GM23338 (cell line): ENCODE data around the gene NFIB. TPM values are rescaled to one million over a fixed set of nuclear protein-coding genes. Genes with fewer than 3 reads are reported as not detected.

Source experiments
- ATAC-seq: fragments of 200-7000 bp; cut with Tn5 transposase; 3 replicates; pipeline ENCODE4 v1.9.1; 2020
- DNase-seq: peaks from one replicate; pipeline ENCODE4 v3.0.0-alpha.2; 2015; ENCODE audit warnings: low spot score
- H2AFZ ChIP-seq: fragments of 200-600 bp; sonication (generic); 2 replicates; pipeline ENCODE4 v1.8.0; 2016; ENCODE audit warnings: antibody characterized with exemption, mild to moderate bottlenecking, moderate library complexity
- H3F3A ChIP-seq: fragments of 200-600 bp; sonication (generic); replicated peaks from 2 replicates; pipeline ENCODE4 v1.8.0; 2017; ENCODE audit warnings: antibody characterized with exemption, mixed run types, low read depth
- H3K27ac ChIP-seq: fragments of 200-600 bp; sonication (generic); 2 replicates; pipeline ENCODE4 v1.6.1; 2016; ENCODE audit warnings: low read depth
- H3K27me3 ChIP-seq: fragments of 200-600 bp; sonication (generic); 2 replicates; pipeline ENCODE4 v1.8.0; 2016; ENCODE audit warnings: mild to moderate bottlenecking, mixed run types, moderate library complexity; ENCODE audit not compliant: insufficient read depth
- H3K36me3 ChIP-seq: fragments of 200-600 bp; sonication (generic); 2 replicates; pipeline ENCODE4 v1.8.0; 2016; ENCODE audit warnings: mild to moderate bottlenecking; ENCODE audit not compliant: insufficient read depth
- H3K4me1 ChIP-seq: fragments of 200-600 bp; sonication (generic); 2 replicates; pipeline ENCODE4 v1.8.0; 2016; ENCODE audit warnings: mild to moderate bottlenecking, moderate library complexity; ENCODE audit not compliant: insufficient read depth
- H3K4me2 ChIP-seq: fragments of 200-600 bp; sonication (generic); 2 replicates; pipeline ENCODE4 v1.7.1; 2017; ENCODE audit warnings: mixed run types
- H3K4me3 ChIP-seq: fragments of 200-600 bp; sonication (generic); 2 replicates; pipeline ENCODE4 v1.6.1; 2016; ENCODE audit warnings: mixed run types
- H3K79me2 ChIP-seq: fragments of 200-600 bp; sonication (generic); replicated peaks from 2 replicates; pipeline ENCODE4 v1.8.0; 2017; ENCODE audit warnings: mild to moderate bottlenecking; ENCODE audit not compliant: insufficient read depth
- H3K9me2 ChIP-seq: fragments of 200-600 bp; sonication (generic); 2 replicates; pipeline ENCODE4 v1.8.0; 2017; ENCODE audit not compliant: insufficient read depth
- H4K20me1 ChIP-seq: fragments of 200-600 bp; sonication (generic); replicated peaks from 2 replicates; pipeline ENCODE4 v1.8.0; 2017; ENCODE audit warnings: mild to moderate bottlenecking; ENCODE audit not compliant: insufficient read depth
- H3K27ac Mint-ChIP-seq: 2 replicates; pipeline ENCODE4 v1.8.0; 2020; ENCODE audit warnings: inconsistent platforms, mild to moderate bottlenecking, moderate library complexity, mixed read lengths
- H3K27me3 Mint-ChIP-seq: 3 replicates; pipeline ENCODE4 v1.8.0; 2022; ENCODE audit warnings: low read depth, mild to moderate bottlenecking, moderate library complexity, mixed read lengths, inconsistent platforms; ENCODE audit not compliant: insufficient read depth, poor library complexity
- H3K36me3 Mint-ChIP-seq: 3 replicates; pipeline ENCODE4 v1.8.0; 2021; ENCODE audit warnings: low read depth, mild to moderate bottlenecking, inconsistent platforms, moderate library complexity, mixed read lengths
- H3K4me1 Mint-ChIP-seq: 3 replicates; pipeline ENCODE4 v1.8.0; 2020; ENCODE audit warnings: mild to moderate bottlenecking, inconsistent platforms, mixed read lengths
- H3K4me3 Mint-ChIP-seq: 3 replicates; pipeline ENCODE4 v1.8.0; 2021; ENCODE audit warnings: moderate library complexity, mild to moderate bottlenecking, inconsistent platforms, mixed read lengths
- H3K9me3 Mint-ChIP-seq: 3 replicates; pipeline ENCODE4 v1.8.0; 2020; ENCODE audit warnings: moderate library complexity, mild to moderate bottlenecking, inconsistent platforms, mixed read lengths
- CREB1 ChIP-seq: fragments of 250-450 bp; sonication (Bioruptor Pico); IDR thresholded peaks from 2 replicates; pipeline ENCODE4 v1.5.0; 2020; ENCODE audit warnings: low read depth, mild to moderate bottlenecking, moderate library complexity
- EZH2 ChIP-seq: fragments of 200-600 bp; sonication (generic); IDR thresholded peaks from one replicate; pipeline ENCODE4 v1.8.0; 2017; ENCODE audit warnings: antibody characterized with exemption, mild to moderate bottlenecking, low read depth; ENCODE audit not compliant: unreplicated experiment
- JUNB ChIP-seq: IDR thresholded peaks from one replicate; pipeline ENCODE4 v1.6.1; 2016; ENCODE audit warnings: antibody characterized with exemption; ENCODE audit not compliant: unreplicated experiment
- STAT1 ChIP-seq: IDR thresholded peaks from one replicate; pipeline ENCODE4 v1.6.1; 2016; ENCODE audit warnings: antibody characterized with exemption; ENCODE audit not compliant: unreplicated experiment
- ZNF114 ChIP-seq: fragments of 250-450 bp; sonication (Bioruptor Pico); IDR thresholded peaks from 2 replicates; pipeline ENCODE4 v1.5.0; 2020; ENCODE audit warnings: mild to moderate bottlenecking, moderate library complexity
- polyA plus RNA-seq: library from polyadenylated mRNA; unstranded; fragments of >200 nt; fragmentation: Nextera tagmentation; extraction: Ambion mirVana; gene quantifications from 2 replicates; pipeline ENCODE4 v1.2.1, GENCODE V29; 2016
- total RNA-seq: library from RNA; depleted of rRNA; stranded (reverse); fragments of >200 nt; shearing (Covaris generic); gene quantifications from 2 replicates; pipeline ENCODE4 v1.2.3, GENCODE V29; 2014
- TF ChIP-seq, protein P1 (sequence below), 2 experiments: fragments of 200-600 bp in 1 of 2; sonication (generic) in 1 of 2; conservative IDR thresholded peaks; 2 replicates each; pipeline versions ENCODE4 v1.5.1 to v1.6.1; 2016 to 2017; ENCODE audit warnings: antibody characterized with exemption in 2 of 2, low read depth in 2 of 2, mild to moderate bottlenecking in 2 of 2, moderate library complexity in 1 of 2
- TF ChIP-seq, protein P2 (sequence below): IDR thresholded peaks from 2 replicates; pipeline ENCODE4 v1.6.1; 2016; ENCODE audit warnings: antibody characterized with exemption

Gene NFIB
- total and polyA plus RNA-seq, 2 experiments from 2014 or later: 3.9 to 4.7 TPM

DNA sequence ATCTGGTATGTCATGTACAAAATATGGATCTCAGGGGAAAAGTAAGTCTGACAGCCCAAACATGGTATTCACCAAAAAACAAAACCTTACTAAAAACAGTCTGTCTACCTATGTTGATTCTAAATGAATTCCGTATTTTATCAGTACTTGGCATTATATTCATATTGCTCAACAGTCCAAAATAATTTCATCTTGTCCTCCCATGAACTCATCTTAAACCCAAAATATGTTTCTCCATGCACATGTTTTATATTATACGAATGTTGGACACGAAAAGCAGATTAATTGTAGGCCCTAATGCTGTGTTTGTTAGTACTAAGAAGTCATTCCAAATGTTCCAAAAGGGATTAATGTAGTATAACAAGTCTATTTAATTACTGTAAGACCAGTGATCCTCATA lies 20.1 kb downstream of the NFIB start (continued):
- TF ChIP-seq, protein P1, sequence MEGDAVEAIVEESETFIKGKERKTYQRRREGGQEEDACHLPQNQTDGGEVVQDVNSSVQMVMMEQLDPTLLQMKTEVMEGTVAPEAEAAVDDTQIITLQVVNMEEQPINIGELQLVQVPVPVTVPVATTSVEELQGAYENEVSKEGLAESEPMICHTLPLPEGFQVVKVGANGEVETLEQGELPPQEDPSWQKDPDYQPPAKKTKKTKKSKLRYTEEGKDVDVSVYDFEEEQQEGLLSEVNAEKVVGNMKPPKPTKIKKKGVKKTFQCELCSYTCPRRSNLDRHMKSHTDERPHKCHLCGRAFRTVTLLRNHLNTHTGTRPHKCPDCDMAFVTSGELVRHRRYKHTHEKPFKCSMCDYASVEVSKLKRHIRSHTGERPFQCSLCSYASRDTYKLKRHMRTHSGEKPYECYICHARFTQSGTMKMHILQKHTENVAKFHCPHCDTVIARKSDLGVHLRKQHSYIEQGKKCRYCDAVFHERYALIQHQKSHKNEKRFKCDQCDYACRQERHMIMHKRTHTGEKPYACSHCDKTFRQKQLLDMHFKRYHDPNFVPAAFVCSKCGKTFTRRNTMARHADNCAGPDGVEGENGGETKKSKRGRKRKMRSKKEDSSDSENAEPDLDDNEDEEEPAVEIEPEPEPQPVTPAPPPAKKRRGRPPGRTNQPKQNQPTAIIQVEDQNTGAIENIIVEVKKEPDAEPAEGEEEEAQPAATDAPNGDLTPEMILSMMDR (conservative IDR thresholded peaks at IDR 0.05; ENCODE audit: low read depth in 2 of 2): no peak
- no peak for TF ChIP-seq JUNB
- TF ChIP-seq EZH2: no peak

DNA sequence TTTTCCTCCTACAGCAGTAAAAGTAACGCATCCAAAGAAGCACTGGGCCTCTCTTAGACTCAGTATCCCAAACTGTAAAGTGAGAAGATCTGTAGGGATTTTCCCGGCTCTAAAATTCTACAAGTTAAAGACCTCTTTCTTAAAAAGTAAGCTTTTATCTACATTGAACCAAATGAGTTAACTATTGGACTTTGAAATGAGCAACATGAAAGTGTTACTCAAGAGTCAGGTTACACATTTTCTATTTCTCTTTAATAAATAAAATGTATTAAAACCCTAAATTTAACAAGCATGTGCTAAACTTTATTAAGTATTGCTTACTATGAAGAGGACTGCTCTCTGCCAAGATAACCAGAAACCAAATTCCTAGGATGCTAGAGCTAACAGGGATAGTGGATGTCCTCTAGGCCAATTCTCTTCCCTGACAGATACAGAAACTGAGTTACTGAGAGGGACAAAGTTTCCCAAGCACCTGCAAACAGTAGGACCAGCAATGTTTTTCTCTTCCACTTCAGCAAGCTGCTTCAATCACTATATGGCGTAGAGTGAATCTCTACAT lies 21.7 kb downstream of the NFIB start:
- no peaks in the 10 kb centered on the region for H3K36me3 Mint-ChIP-seq
- no peaks in the 10 kb centered on the region for H3K79me2 ChIP-seq
- H3K9me2 ChIP-seq: no peaks in the 10 kb centered on the region
- no peak overlapping the region for H3K4me2 ChIP-seq
- no peak for DNase-seq
- H4K20me1 ChIP-seq: no peaks in the 10 kb centered on the region
- no peaks in the 10 kb centered on the region for H3K27me3 ChIP-seq
- no peaks in the 10 kb centered on the region for H3K36me3 ChIP-seq
- H3K27me3 Mint-ChIP-seq: peaks cover 2% of the 10 kb centered on the region
- ATAC-seq: no peak
- H3K4me3 Mint-ChIP-seq: no peak overlapping the region
- H2AFZ ChIP-seq: no peak overlapping the region
- no peak for TF ChIP-seq ZNF114 (CRISPR knock-in tag)
- peaks cover 4% of the 10 kb centered on the region; the same call in 2 of the 3 replicates for H3K4me1 Mint-ChIP-seq
- no peaks in the 10 kb centered on the region for H3F3A ChIP-seq
- H3K4me3 ChIP-seq: no peak overlapping the region
- H3K27ac Mint-ChIP-seq: no peak overlapping the region
- 0 out of 2 replicates have a peak, but pooled peaks cover 5% of the 10 kb centered on the region for H3K4me1 ChIP-seq
- H3K27ac ChIP-seq: no peak overlapping the region
- H3K9me3 Mint-ChIP-seq: no peaks in the 10 kb centered on the region

DNA sequence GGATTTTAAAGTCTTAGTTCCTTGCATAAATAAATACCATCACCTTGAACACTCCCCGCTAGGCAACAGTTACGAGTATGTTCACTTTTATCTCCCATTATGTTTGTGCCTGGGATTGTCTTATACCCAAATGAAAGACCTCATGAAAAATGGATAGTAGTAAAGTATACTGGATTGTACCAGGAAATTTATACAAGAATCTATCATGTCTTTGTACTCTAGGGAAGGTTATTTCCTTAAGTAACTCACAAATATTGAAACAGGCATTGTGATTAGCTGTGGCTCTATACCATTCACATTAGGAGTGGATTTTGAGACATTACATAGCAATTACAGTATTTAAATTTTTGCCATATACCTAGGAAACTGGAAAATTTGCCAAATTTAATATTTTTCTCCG lies 24.0 kb downstream of the NFIB start:
- Histone ChIP-seq H3K27me3 (no peaks in the 10 kb centered on the region), H3K9me2 (no peaks in the 10 kb centered on the region), H3K27ac (no peak overlapping the region), H3K4me3 (no peak overlapping the region), H3K36me3 (no peaks in the 10 kb centered on the region), H3K4me2 (no peak overlapping the region), H3K79me2 (no peaks in the 10 kb centered on the region), H3F3A (no peaks in the 10 kb centered on the region), H3K4me1 (no peaks in the 10 kb centered on the region), H4K20me1 (no peaks in the 10 kb centered on the region), H2AFZ (no peak overlapping the region)
- H3K36me3 Mint-ChIP-seq: no peaks in the 10 kb centered on the region
- ATAC-seq (no peak), DNase-seq (no peak)
- peaks cover 2% of the 10 kb centered on the region for H3K27me3 Mint-ChIP-seq
- H3K9me3 Mint-ChIP-seq: no peaks in the 10 kb centered on the region
- no peak overlapping the region for H3K4me3 Mint-ChIP-seq
- H3K4me1 Mint-ChIP-seq: no peaks in the 10 kb centered on the region
- no peak for TF ChIP-seq JUNB
- H3K27ac Mint-ChIP-seq: no peak overlapping the region

DNA sequence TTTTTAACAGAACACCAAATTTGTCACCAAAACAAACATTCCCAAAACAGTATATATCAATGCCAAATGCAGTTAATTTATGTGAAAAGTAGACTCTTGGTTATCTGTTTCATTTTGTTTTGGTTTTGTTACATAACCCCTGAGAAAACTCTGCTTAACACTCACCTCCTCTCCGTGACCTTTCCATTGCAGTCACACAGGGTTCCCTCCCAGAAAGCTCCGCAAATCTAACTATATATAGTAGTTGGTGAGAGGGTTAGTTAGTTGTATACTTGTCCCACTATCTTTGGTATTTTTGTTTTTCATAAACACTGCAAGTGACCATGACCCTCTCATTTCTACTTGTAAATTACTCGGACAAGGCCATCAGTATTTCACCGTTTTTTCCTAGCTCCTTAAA lies 25.5 kb downstream of the NFIB start:
- no peak overlapping the region for H3K4me3 Mint-ChIP-seq
- Histone ChIP-seq H3K4me1 (no peaks in the 10 kb centered on the region), H3K4me2 (no peak overlapping the region), H3K79me2 (no peaks in the 10 kb centered on the region), H3K9me2 (no peaks in the 10 kb centered on the region), H3K4me3 (no peak overlapping the region), H3K36me3 (no peaks in the 10 kb centered on the region), H3K27ac (no peak overlapping the region), H3F3A (no peaks in the 10 kb centered on the region), H4K20me1 (no peaks in the 10 kb centered on the region), H3K27me3 (no peaks in the 10 kb centered on the region), H2AFZ (no peak overlapping the region)
- ATAC-seq (no peak), DNase-seq (no peak)
- H3K9me3 Mint-ChIP-seq: no peaks in the 10 kb centered on the region
- H3K27ac Mint-ChIP-seq: no peak overlapping the region
- H3K36me3 Mint-ChIP-seq: no peaks in the 10 kb centered on the region
- H3K27me3 Mint-ChIP-seq: peaks cover 2% of the 10 kb centered on the region
- peaks cover 2% of the 10 kb centered on the region; the same call in 1 of the 3 replicates for H3K4me1 Mint-ChIP-seq
- TF ChIP-seq, protein P2, sequence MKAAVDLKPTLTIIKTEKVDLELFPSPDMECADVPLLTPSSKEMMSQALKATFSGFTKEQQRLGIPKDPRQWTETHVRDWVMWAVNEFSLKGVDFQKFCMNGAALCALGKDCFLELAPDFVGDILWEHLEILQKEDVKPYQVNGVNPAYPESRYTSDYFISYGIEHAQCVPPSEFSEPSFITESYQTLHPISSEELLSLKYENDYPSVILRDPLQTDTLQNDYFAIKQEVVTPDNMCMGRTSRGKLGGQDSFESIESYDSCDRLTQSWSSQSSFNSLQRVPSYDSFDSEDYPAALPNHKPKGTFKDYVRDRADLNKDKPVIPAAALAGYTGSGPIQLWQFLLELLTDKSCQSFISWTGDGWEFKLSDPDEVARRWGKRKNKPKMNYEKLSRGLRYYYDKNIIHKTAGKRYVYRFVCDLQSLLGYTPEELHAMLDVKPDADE: no peak
- TF ChIP-seq, protein P1 (conservative IDR thresholded peaks at IDR 0.05; ENCODE audit: low read depth in 2 of 2): no peak
- TF ChIP-seq JUNB: no peak
- TF ChIP-seq STAT1: no peak
- TF ChIP-seq CREB1 (CRISPR knock-in tag): no peak
- TF ChIP-seq EZH2: no peak
